K562 (cell line): ENCODE data around the gene PQBP1.

Experiments
- ETV5 ChIP-seq: sonication (generic); formaldehyde crosslinking; IDR thresholded peaks from 2 replicates; pipeline ENCODE4 v1.4.0; 2020; ENCODE audit warnings: low read depth, mild to moderate bottlenecking, missing genetic modification reagents
- ILF3 ChIP-seq: fragments of 450-650 bp; IDR thresholded peaks from 2 replicates; pipeline ENCODE4 v1.6.1; 2018; ENCODE audit warnings: antibody characterized with exemption, mild to moderate bottlenecking, moderate library complexity, borderline replicate concordance
- MTF1 ChIP-seq: fragments of 250-450 bp; sonication (Bioruptor Pico); IDR thresholded peaks from 2 replicates; pipeline ENCODE4 v1.9.0; 2021; ENCODE audit warnings: moderate library complexity, mild to moderate bottlenecking, inconsistent platforms, borderline replicate concordance
- NFXL1 ChIP-seq: fragments of 450-650 bp; formaldehyde crosslinking; IDR thresholded peaks from 2 replicates; pipeline ENCODE4 v1.4.0; 2021; ENCODE audit warnings: mild to moderate bottlenecking
- POLR2A ChIP-seq: fragments of 450-650 bp; conservative IDR thresholded peaks from 2 replicates; pipeline ENCODE4 v1.6.1; 2016
- RBM14 ChIP-seq: fragments of 200-400 bp; formaldehyde crosslinking; IDR thresholded peaks from 2 replicates; pipeline ENCODE4 v1.6.1; 2018; ENCODE audit warnings: low read depth, mild to moderate bottlenecking, low read length, moderate library complexity, borderline replicate concordance; ENCODE audit not compliant: insufficient read depth
- ZNF12 ChIP-seq: sonication (generic); formaldehyde crosslinking; IDR thresholded peaks from 2 replicates; pipeline ENCODE4 v1.4.0; 2020; ENCODE audit warnings: mild to moderate bottlenecking, missing genetic modification reagents
- ZNF124 ChIP-seq: sonication (generic); formaldehyde crosslinking; IDR thresholded peaks from 2 replicates; pipeline ENCODE4 v1.8.1; 2022; ENCODE audit warnings: missing genetic modification reagents
- TF ChIP-seq, protein P1 (sequence below), 3 experiments: IDR thresholded peaks in 2 of 3; conservative IDR thresholded peaks in 1 of 3; 2 replicates each; pipeline ENCODE4 v1.5.1; 2011 to 2012; ENCODE audit warnings: low read length in 3 of 3, mild to moderate bottlenecking in 3 of 3, control low read depth in 2 of 3, improper control_type of control experiment in 1 of 3, inconsistent platforms in 1 of 3, low read depth in 1 of 3, mixed read lengths in 1 of 3, moderate library complexity in 1 of 3; ENCODE audit not compliant: insufficient read depth in 2 of 3
- TF ChIP-seq, protein P2 (sequence below): fragments of 200-600 bp; sonication (generic); IDR thresholded peaks from one replicate; pipeline ENCODE4 v1.6.1; 2012; ENCODE audit warnings: mild to moderate bottlenecking, low read depth, low read length, inconsistent platforms
- TF ChIP-seq, protein P3 (sequence below): sonication (generic); formaldehyde crosslinking; IDR thresholded peaks from 2 replicates; pipeline ENCODE4 v1.9.0; 2022; ENCODE audit warnings: mild to moderate bottlenecking, missing genetic modification reagents
- TF ChIP-seq, protein P4 (sequence below): fragments of 450-650 bp; IDR thresholded peaks from 2 replicates; pipeline ENCODE4 v1.6.1; 2016; ENCODE audit warnings: antibody characterized with exemption
- TF ChIP-seq, protein P5 (sequence below): IDR thresholded peaks from 2 replicates; pipeline ENCODE4 v1.6.1; 2011; ENCODE audit warnings: borderline replicate concordance, low read depth, mild to moderate bottlenecking, moderate library complexity, low read length; ENCODE audit not compliant: insufficient read depth, poor library complexity, severe bottlenecking

DNA sequence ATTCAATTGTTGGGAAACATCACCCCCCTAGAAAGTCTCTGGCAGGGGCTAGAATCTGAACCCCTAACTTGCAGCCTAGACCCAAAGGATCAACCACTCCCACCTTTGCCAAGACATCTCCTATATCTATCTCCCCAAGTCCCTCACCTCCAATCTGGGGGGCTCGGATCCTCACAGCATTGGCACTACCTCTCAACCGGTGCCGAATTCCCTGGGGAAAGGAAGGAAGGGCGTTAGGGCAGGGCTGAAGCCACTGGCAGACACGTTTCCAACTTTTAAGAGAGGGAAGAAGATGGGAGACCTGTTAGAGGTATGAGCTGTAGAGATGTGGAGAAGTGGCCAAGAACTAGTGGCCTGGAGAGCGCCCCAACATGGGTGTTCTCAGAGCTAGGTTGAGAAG is 2.8 kb upstream of the PQBP1 start:
- TF ChIP-seq NFXL1 (CRISPR knock-in tag) (no peak), ETV5 (no peak), ZNF12 (no peak), ILF3 (no peak), MTF1 (CRISPR knock-in tag) (no peak), ZNF124 (CRISPR knock-in tag) (no peak), POLR2A (no peak), RBM14 (no peak)
- TF ChIP-seq, protein P1, sequence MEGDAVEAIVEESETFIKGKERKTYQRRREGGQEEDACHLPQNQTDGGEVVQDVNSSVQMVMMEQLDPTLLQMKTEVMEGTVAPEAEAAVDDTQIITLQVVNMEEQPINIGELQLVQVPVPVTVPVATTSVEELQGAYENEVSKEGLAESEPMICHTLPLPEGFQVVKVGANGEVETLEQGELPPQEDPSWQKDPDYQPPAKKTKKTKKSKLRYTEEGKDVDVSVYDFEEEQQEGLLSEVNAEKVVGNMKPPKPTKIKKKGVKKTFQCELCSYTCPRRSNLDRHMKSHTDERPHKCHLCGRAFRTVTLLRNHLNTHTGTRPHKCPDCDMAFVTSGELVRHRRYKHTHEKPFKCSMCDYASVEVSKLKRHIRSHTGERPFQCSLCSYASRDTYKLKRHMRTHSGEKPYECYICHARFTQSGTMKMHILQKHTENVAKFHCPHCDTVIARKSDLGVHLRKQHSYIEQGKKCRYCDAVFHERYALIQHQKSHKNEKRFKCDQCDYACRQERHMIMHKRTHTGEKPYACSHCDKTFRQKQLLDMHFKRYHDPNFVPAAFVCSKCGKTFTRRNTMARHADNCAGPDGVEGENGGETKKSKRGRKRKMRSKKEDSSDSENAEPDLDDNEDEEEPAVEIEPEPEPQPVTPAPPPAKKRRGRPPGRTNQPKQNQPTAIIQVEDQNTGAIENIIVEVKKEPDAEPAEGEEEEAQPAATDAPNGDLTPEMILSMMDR (IDR thresholded peaks at IDR 0.05 in 2 of 3, conservative IDR thresholded peaks at IDR 0.05 in 1 of 3; ENCODE audit: insufficient read depth in 2 of 3, low read depth in 1 of 3, low read length in 3 of 3), result no peak
- TF ChIP-seq, protein P2, sequence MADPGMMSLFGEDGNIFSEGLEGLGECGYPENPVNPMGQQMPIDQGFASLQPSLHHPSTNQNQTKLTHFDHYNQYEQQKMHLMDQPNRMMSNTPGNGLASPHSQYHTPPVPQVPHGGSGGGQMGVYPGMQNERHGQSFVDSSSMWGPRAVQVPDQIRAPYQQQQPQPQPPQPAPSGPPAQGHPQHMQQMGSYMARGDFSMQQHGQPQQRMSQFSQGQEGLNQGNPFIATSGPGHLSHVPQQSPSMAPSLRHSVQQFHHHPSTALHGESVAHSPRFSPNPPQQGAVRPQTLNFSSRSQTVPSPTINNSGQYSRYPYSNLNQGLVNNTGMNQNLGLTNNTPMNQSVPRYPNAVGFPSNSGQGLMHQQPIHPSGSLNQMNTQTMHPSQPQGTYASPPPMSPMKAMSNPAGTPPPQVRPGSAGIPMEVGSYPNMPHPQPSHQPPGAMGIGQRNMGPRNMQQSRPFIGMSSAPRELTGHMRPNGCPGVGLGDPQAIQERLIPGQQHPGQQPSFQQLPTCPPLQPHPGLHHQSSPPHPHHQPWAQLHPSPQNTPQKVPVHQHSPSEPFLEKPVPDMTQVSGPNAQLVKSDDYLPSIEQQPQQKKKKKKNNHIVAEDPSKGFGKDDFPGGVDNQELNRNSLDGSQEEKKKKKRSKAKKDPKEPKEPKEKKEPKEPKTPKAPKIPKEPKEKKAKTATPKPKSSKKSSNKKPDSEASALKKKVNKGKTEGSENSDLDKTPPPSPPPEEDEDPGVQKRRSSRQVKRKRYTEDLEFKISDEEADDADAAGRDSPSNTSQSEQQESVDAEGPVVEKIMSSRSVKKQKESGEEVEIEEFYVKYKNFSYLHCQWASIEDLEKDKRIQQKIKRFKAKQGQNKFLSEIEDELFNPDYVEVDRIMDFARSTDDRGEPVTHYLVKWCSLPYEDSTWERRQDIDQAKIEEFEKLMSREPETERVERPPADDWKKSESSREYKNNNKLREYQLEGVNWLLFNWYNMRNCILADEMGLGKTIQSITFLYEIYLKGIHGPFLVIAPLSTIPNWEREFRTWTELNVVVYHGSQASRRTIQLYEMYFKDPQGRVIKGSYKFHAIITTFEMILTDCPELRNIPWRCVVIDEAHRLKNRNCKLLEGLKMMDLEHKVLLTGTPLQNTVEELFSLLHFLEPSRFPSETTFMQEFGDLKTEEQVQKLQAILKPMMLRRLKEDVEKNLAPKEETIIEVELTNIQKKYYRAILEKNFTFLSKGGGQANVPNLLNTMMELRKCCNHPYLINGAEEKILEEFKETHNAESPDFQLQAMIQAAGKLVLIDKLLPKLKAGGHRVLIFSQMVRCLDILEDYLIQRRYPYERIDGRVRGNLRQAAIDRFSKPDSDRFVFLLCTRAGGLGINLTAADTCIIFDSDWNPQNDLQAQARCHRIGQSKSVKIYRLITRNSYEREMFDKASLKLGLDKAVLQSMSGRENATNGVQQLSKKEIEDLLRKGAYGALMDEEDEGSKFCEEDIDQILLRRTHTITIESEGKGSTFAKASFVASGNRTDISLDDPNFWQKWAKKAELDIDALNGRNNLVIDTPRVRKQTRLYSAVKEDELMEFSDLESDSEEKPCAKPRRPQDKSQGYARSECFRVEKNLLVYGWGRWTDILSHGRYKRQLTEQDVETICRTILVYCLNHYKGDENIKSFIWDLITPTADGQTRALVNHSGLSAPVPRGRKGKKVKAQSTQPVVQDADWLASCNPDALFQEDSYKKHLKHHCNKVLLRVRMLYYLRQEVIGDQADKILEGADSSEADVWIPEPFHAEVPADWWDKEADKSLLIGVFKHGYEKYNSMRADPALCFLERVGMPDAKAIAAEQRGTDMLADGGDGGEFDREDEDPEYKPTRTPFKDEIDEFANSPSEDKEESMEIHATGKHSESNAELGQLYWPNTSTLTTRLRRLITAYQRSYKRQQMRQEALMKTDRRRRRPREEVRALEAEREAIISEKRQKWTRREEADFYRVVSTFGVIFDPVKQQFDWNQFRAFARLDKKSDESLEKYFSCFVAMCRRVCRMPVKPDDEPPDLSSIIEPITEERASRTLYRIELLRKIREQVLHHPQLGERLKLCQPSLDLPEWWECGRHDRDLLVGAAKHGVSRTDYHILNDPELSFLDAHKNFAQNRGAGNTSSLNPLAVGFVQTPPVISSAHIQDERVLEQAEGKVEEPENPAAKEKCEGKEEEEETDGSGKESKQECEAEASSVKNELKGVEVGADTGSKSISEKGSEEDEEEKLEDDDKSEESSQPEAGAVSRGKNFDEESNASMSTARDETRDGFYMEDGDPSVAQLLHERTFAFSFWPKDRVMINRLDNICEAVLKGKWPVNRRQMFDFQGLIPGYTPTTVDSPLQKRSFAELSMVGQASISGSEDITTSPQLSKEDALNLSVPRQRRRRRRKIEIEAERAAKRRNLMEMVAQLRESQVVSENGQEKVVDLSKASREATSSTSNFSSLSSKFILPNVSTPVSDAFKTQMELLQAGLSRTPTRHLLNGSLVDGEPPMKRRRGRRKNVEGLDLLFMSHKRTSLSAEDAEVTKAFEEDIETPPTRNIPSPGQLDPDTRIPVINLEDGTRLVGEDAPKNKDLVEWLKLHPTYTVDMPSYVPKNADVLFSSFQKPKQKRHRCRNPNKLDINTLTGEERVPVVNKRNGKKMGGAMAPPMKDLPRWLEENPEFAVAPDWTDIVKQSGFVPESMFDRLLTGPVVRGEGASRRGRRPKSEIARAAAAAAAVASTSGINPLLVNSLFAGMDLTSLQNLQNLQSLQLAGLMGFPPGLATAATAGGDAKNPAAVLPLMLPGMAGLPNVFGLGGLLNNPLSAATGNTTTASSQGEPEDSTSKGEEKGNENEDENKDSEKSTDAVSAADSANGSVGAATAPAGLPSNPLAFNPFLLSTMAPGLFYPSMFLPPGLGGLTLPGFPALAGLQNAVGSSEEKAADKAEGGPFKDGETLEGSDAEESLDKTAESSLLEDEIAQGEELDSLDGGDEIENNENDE, result no peak
- TF ChIP-seq, protein P3, sequence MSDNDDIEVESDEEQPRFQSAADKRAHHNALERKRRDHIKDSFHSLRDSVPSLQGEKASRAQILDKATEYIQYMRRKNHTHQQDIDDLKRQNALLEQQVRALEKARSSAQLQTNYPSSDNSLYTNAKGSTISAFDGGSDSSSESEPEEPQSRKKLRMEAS (CRISPR knock-in tag), result no peak
- TF ChIP-seq, protein P4, sequence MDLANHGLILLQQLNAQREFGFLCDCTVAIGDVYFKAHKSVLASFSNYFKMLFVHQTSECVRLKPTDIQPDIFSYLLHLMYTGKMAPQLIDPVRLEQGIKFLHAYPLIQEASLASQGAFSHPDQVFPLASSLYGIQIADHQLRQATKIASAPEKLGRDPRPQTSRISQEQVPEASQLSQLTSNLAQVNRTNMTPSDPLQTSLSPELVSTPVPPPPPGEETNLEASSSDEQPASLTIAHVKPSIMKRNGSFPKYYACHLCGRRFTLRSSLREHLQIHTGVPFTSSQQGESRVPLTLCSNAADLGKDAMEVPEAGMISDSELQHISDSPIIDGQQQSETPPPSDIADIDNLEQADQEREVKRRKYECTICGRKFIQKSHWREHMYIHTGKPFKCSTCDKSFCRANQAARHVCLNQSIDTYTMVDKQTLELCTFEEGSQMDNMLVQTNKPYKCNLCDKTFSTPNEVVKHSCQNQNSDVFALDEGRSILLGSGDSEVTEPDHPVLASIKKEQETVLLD, result no peak
- TF ChIP-seq, protein P5, sequence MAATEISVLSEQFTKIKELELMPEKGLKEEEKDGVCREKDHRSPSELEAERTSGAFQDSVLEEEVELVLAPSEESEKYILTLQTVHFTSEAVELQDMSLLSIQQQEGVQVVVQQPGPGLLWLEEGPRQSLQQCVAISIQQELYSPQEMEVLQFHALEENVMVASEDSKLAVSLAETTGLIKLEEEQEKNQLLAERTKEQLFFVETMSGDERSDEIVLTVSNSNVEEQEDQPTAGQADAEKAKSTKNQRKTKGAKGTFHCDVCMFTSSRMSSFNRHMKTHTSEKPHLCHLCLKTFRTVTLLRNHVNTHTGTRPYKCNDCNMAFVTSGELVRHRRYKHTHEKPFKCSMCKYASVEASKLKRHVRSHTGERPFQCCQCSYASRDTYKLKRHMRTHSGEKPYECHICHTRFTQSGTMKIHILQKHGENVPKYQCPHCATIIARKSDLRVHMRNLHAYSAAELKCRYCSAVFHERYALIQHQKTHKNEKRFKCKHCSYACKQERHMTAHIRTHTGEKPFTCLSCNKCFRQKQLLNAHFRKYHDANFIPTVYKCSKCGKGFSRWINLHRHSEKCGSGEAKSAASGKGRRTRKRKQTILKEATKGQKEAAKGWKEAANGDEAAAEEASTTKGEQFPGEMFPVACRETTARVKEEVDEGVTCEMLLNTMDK, result no peak
